OCI-LY7 (cell line): ENCODE results near the gene GLIPR1L2. TPM values are rescaled to one million over a fixed set of nuclear protein-coding genes. Genes with fewer than 3 reads are reported as not detected.

Source experiments
- BruUV-seq: library from RNA; stranded (reverse); fragments of 400-500 nt; replicated peaks from 2 replicates; lab custom pipeline; 2021; lab: Mats Ljungman, UMichigan
- CTCF ChIA-PET: fragments of 300-600 bp; sonication (Branson Sonifier 250); formaldehyde crosslinking; loops from one replicate; lab custom pipeline; 2022; ENCODE audit warnings: antibody characterized with exemption; ENCODE audit not compliant: unreplicated experiment; lab: Charles Lee
- POLR2A ChIA-PET: fragments of 300-600 bp; sonication (Branson Sonifier 250); formaldehyde crosslinking; loops from one replicate; lab custom pipeline; 2022; ENCODE audit warnings: antibody characterized with exemption; lab: Charles Lee
- DNase-seq: peaks from one replicate; pipeline ENCODE4 v3.0.0-alpha.2; 2015; ENCODE audit warnings: low spot score
- H2AFZ ChIP-seq: fragments of 200-600 bp; sonication (generic), shearing (Covaris generic); 2 replicates; pipeline ENCODE4 v1.6.1; 2014; ENCODE audit warnings: mild to moderate bottlenecking, antibody characterized with exemption, low read length, moderate library complexity
- H3K27ac ChIP-seq: fragments of 200-600 bp; sonication (generic); 2 replicates; pipeline ENCODE4 v1.5.1; 2014; ENCODE audit warnings: mixed run types, low read depth, mild to moderate bottlenecking, moderate library complexity, low read length, inconsistent platforms; ENCODE audit not compliant: poor library complexity, severe bottlenecking
- H3K36me3 ChIP-seq: fragments of 200-600 bp; sonication (generic); 2 replicates; pipeline ENCODE4 v1.6.1; 2014; ENCODE audit warnings: mild to moderate bottlenecking, antibody characterized with exemption, low read length, moderate library complexity, mixed read lengths; ENCODE audit not compliant: insufficient read depth
- H3K4me1 ChIP-seq: fragments of 200-600 bp; sonication (generic); 2 replicates; pipeline ENCODE4 v1.5.1; 2014; ENCODE audit warnings: mild to moderate bottlenecking, low read length; ENCODE audit not compliant: insufficient read depth, poor library complexity, severe bottlenecking
- H3K4me2 ChIP-seq: fragments of 200-600 bp; sonication (generic); 2 replicates; pipeline ENCODE4 v1.6.1; 2014; ENCODE audit warnings: mild to moderate bottlenecking, low read length
- H3K4me3 ChIP-seq: fragments of 200-600 bp; sonication (generic); 2 replicates; pipeline ENCODE4 v1.5.1; 2014; ENCODE audit warnings: mild to moderate bottlenecking, low read depth, low read length; ENCODE audit not compliant: poor library complexity, severe bottlenecking
- H3K79me2 ChIP-seq: fragments of 200-600 bp; sonication (generic); 2 replicates; pipeline ENCODE4 v1.6.1; 2016; ENCODE audit warnings: low read depth, mild to moderate bottlenecking, low read length, moderate library complexity, mixed read lengths; ENCODE audit not compliant: insufficient read depth
- H3K9me2 ChIP-seq: fragments of 200-600 bp; sonication (generic); 2 replicates; pipeline ENCODE4 v1.6.1; 2016; ENCODE audit warnings: mild to moderate bottlenecking, low read length, mixed read lengths; ENCODE audit not compliant: insufficient read depth
- H3K9me3 ChIP-seq: fragments of 200-600 bp; sonication (generic); 2 replicates; pipeline ENCODE4 v1.6.1; 2014; ENCODE audit warnings: mild to moderate bottlenecking, mixed run types, low read length, mixed read lengths
- H4K20me1 ChIP-seq: fragments of 200-600 bp; sonication (generic); 2 replicates; pipeline ENCODE4 v1.6.1; 2014; ENCODE audit warnings: mild to moderate bottlenecking, antibody characterized with exemption, low read length, moderate library complexity, mixed read lengths; ENCODE audit not compliant: insufficient read depth
- EZH2phosphoT487 ChIP-seq: fragments of 200-600 bp; sonication (generic); IDR thresholded peaks from 2 replicates; pipeline ENCODE4 v1.6.1; 2018; ENCODE audit warnings: low read depth, borderline replicate concordance, mild to moderate bottlenecking, mixed run types, antibody characterized with exemption, low read length, moderate library complexity, mixed read lengths
- intact Hi-C: fragments of 100-400 bp; cut with micrococcal nuclease; formaldehyde crosslinking; loops from one replicate; pipeline ENCODE4 v1.10.0; 2022; ENCODE audit not compliant: unreplicated experiment
- total RNA-seq, 2 experiments: library from RNA; depleted of rRNA in 1 of 2; stranded (reverse); fragments of >200 nt in 1 of 2; shearing (Covaris generic) in 1 of 2; gene quantifications; 2 replicates each; pipeline ENCODE4 v1.2.3, GENCODE V29; 2014 to 2022
- TF ChIP-seq, protein P1 (sequence below): fragments of 200-600 bp; sonication (generic); conservative IDR thresholded peaks from 2 replicates; pipeline ENCODE4 v1.5.1; 2014; ENCODE audit warnings: mild to moderate bottlenecking, antibody characterized with exemption, low read length, moderate library complexity, mixed read lengths

GLIPR1L2 gene
- total RNA-seq, 2 experiments from 2014 or later: not detected

DNA sequence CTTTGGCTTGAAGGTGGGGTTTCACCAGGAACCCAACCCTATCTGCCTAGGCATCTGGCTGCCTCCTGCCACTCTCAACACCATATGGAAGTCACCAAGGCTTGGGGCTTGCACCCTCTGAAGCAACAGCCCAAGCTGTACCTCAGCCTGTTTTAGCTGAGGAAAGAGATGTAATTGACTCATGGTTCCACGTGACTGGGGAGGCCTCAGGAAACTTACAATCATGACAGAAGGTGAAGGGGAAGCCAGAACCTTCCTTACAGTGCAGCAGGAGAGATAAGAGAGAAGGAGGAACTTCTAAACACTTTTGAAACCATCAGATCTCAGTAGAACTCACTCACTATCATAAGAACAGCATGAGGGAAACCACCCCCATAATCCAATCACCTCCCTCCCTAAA, 29.5 kb upstream of the GLIPR1L2 start:
- ChIA-PET POLR2A (no interaction called here), CTCF (no interaction called here)
- Histone ChIP-seq H4K20me1 (no peaks in the 10 kb centered on the region), H2AFZ (no peak overlapping the region), H3K4me2 (no peak overlapping the region), H3K36me3 (no peaks in the 10 kb centered on the region), H3K79me2 (no peaks in the 10 kb centered on the region), H3K9me3 (no peaks in the 10 kb centered on the region), H3K27ac (no peak overlapping the region), H3K4me3 (no peak overlapping the region), H3K9me2 (no peaks in the 10 kb centered on the region), H3K4me1 (no peaks in the 10 kb centered on the region)
- DNase-seq: no peak
- TF ChIP-seq, protein P1, sequence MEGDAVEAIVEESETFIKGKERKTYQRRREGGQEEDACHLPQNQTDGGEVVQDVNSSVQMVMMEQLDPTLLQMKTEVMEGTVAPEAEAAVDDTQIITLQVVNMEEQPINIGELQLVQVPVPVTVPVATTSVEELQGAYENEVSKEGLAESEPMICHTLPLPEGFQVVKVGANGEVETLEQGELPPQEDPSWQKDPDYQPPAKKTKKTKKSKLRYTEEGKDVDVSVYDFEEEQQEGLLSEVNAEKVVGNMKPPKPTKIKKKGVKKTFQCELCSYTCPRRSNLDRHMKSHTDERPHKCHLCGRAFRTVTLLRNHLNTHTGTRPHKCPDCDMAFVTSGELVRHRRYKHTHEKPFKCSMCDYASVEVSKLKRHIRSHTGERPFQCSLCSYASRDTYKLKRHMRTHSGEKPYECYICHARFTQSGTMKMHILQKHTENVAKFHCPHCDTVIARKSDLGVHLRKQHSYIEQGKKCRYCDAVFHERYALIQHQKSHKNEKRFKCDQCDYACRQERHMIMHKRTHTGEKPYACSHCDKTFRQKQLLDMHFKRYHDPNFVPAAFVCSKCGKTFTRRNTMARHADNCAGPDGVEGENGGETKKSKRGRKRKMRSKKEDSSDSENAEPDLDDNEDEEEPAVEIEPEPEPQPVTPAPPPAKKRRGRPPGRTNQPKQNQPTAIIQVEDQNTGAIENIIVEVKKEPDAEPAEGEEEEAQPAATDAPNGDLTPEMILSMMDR: no peak
- TF ChIP-seq EZH2phosphoT487: no peak
- intact Hi-C loops: no loop called here
- no TSS peak for BruUV-seq

DNA sequence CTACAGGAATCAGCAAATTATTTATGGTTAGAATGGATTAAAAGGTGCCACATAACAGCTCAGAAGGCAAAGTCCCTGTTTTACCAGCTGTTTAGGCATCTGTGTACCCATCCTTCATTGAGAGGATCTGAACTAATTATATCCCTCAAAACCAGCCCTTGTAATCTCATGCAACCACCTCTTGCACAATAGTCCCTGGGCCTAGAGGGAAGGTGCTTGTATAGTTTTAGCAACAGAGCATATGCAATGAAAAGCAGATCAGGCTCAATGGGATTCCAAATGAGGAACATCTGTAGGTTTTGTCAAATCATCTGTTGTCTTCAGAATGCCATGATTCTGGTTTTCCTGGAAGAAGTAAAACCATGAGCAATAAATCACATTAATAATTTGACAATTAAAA, 26.0 kb upstream of the GLIPR1L2 start:
- ChIA-PET CTCF (no interaction called here), POLR2A (interaction anchor here (0.7 kb wide), 1 partner anchor 922 kb away, joined by 4 read pairs; no protein-coding TSS in a partner anchor)
- Histone ChIP-seq H3K9me2 (no peaks in the 10 kb centered on the region), H3K4me1 (no peaks in the 10 kb centered on the region), H3K9me3 (no peaks in the 10 kb centered on the region), H3K4me2 (no peak overlapping the region), H2AFZ (no peak overlapping the region), H3K4me3 (no peak overlapping the region), H4K20me1 (no peaks in the 10 kb centered on the region), H3K36me3 (no peaks in the 10 kb centered on the region), H3K27ac (no peak overlapping the region), H3K79me2 (no peaks in the 10 kb centered on the region)
- TF ChIP-seq, protein P1: no peak
- TF ChIP-seq EZH2phosphoT487: no peak
- no peak for DNase-seq
- intact Hi-C loops: no loop called here
- no TSS peak for BruUV-seq

DNA sequence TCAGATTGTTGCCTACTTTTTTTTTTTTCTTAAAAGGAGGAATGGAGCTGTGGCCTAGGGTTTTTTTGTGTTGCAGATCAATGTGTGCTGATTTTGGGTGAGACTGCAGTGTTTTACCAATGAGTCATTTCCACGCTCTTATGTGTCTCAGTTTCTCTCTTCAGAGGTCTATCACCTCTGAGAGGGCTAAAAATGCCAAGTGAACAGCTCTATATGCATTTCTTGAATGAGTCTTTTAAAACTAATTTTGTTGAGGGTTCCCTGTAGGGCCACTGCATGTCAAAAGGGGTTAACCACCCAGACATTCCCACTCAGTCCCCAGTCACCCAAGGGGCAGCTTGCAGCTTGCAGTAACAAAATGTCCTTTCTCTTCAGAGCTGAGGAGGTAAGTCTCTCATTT, 24.3 kb upstream of the GLIPR1L2 start:
- Histone ChIP-seq H3K27ac (no peak overlapping the region), H3K4me2 (no peak overlapping the region), H3K9me2 (no peaks in the 10 kb centered on the region), H3K79me2 (no peaks in the 10 kb centered on the region), H2AFZ (no peak overlapping the region), H3K4me1 (no peaks in the 10 kb centered on the region), H4K20me1 (no peaks in the 10 kb centered on the region), H3K4me3 (no peak overlapping the region), H3K36me3 (no peaks in the 10 kb centered on the region), H3K9me3 (no peaks in the 10 kb centered on the region)
- no peak for DNase-seq
- CTCF ChIA-PET: no interaction called here
- TF ChIP-seq, protein P1: no peak
- no peak for TF ChIP-seq EZH2phosphoT487
- no TSS peak for BruUV-seq
- POLR2A ChIA-PET: interaction anchor here (0.5 kb wide), 1 partner anchor 782 kb away, joined by 3 read pairs; no protein-coding TSS in a partner anchor
- intact Hi-C loops: no loop called here
